Neural cell (in vitro differentiated cells): ENCODE measurements around the gene B4GALNT3. TPM values are rescaled to one million over a fixed set of nuclear protein-coding genes. Genes with fewer than 3 reads are reported as not detected.

Experiments used
- H2AFZ ChIP-seq: fragments of 200-600, 300-800 bp; sonication (generic), shearing (Covaris generic); 2 replicates; pipeline ENCODE4 v1.6.0; 2014; ENCODE audit warnings: low read depth, mild to moderate bottlenecking, antibody characterized with exemption, low read length, moderate library complexity
- H3F3A ChIP-seq: fragments of 200-600 bp; shearing (Covaris generic); 2 replicates; pipeline ENCODE4 v1.6.1; 2016; ENCODE audit warnings: mild to moderate bottlenecking, moderate library complexity, mixed read lengths, antibody characterized with exemption, low read length; ENCODE audit not compliant: insufficient read depth, poor library complexity, severe bottlenecking
- H3K27ac ChIP-seq: fragments of 200-600, 300-800 bp; sonication (generic), shearing (Covaris generic); 2 replicates; pipeline ENCODE4 v1.5.1; 2014; ENCODE audit warnings: mild to moderate bottlenecking, low read length, moderate library complexity
- H3K27me3 ChIP-seq: fragments of 300-800, 200-600 bp; sonication (generic), shearing (Covaris generic); 2 replicates; pipeline ENCODE4 v1.6.0; 2014; ENCODE audit warnings: mild to moderate bottlenecking, low read depth, low read length, moderate library complexity; ENCODE audit not compliant: insufficient read depth
- H3K36me3 ChIP-seq: fragments of 300-800, 200-600 bp; sonication (generic), shearing (Covaris generic); 2 replicates; pipeline ENCODE4 v1.5.1; 2014; ENCODE audit warnings: mild to moderate bottlenecking, antibody characterized with exemption, low read length, moderate library complexity; ENCODE audit not compliant: insufficient read depth
- H3K4me2 ChIP-seq: fragments of 300-800, 200-600 bp; sonication (generic), shearing (Covaris generic); 2 replicates; pipeline ENCODE4 v1.6.0; 2014; ENCODE audit warnings: mild to moderate bottlenecking, low read length
- H3K4me3 ChIP-seq: fragments of 300-800, 200-600 bp; sonication (generic), shearing (Covaris generic); 2 replicates; pipeline ENCODE4 v1.5.1; 2014; ENCODE audit warnings: mild to moderate bottlenecking, low read length, moderate library complexity
- H3K79me2 ChIP-seq: fragments of 200-600 bp; shearing (Covaris generic); replicated peaks from 2 replicates; pipeline ENCODE4 v1.6.0; 2014; ENCODE audit warnings: mild to moderate bottlenecking, low read length, moderate library complexity; ENCODE audit not compliant: insufficient read depth
- H3K9ac ChIP-seq: fragments of 300-800, 200-600 bp; sonication (generic), shearing (Covaris generic); 2 replicates; pipeline ENCODE4 v1.6.1; 2016; ENCODE audit warnings: mild to moderate bottlenecking, low read length, mixed read lengths
- H3K9me2 ChIP-seq: fragments of 200-600 bp; shearing (Covaris generic); 2 replicates; pipeline ENCODE4 v1.6.1; 2016; ENCODE audit warnings: mild to moderate bottlenecking, low read length, mixed read lengths; ENCODE audit not compliant: insufficient read depth
- H3K9me3 ChIP-seq: fragments of 200-600, 300-800 bp; sonication (generic), shearing (Covaris generic); 2 replicates; pipeline ENCODE4 v1.6.1; 2016; ENCODE audit warnings: mild to moderate bottlenecking, mixed run types, low read length, moderate library complexity, mixed read lengths
- H4K20me1 ChIP-seq: fragments of 200-600 bp; shearing (Covaris generic); 2 replicates; pipeline ENCODE4 v1.6.1; 2016; ENCODE audit warnings: mild to moderate bottlenecking, mixed run types; ENCODE audit not compliant: insufficient read depth
- CTCF ChIP-seq: fragments of 450-650 bp; IDR thresholded peaks from 2 replicates; pipeline ENCODE4 v1.5.1; 2014; ENCODE audit warnings: antibody characterized with exemption, mild to moderate bottlenecking, moderate library complexity; ENCODE audit not compliant: poor library complexity, severe bottlenecking
- EP300 ChIP-seq: fragments of 450-650 bp; conservative IDR thresholded peaks from 2 replicates; pipeline ENCODE4 v1.6.1; 2014; ENCODE audit warnings: antibody characterized with exemption, mild to moderate bottlenecking, moderate library complexity; ENCODE audit not compliant: poor library complexity, severe bottlenecking
- EZH2 ChIP-seq: fragments of 200-600, 300-800 bp; shearing (Covaris generic), sonication (generic); IDR thresholded peaks from 2 replicates; pipeline ENCODE4 v1.6.1; 2014; ENCODE audit warnings: antibody characterized with exemption, low read length, borderline replicate concordance, mild to moderate bottlenecking; ENCODE audit not compliant: insufficient read depth, poor library complexity, severe bottlenecking
- MXI1 ChIP-seq: fragments of 450-650 bp; conservative IDR thresholded peaks from 2 replicates; pipeline ENCODE4 v1.6.1; 2014; ENCODE audit warnings: antibody characterized with exemption, mild to moderate bottlenecking; ENCODE audit not compliant: poor library complexity, severe bottlenecking
- POLR2AphosphoS5 ChIP-seq: IDR thresholded peaks from 2 replicates; pipeline ENCODE4 v1.6.1; 2012
- RAD21 ChIP-seq: fragments of 450-650 bp; conservative IDR thresholded peaks from 2 replicates; pipeline ENCODE4 v1.6.1; 2014; ENCODE audit warnings: antibody characterized with exemption, mild to moderate bottlenecking, moderate library complexity
- REST ChIP-seq: IDR thresholded peaks from 2 replicates; pipeline ENCODE4 v1.6.1; 2012; ENCODE audit warnings: borderline replicate concordance
- SMC3 ChIP-seq: fragments of 450-650 bp; conservative IDR thresholded peaks from 2 replicates; pipeline ENCODE4 v1.6.1; 2014; ENCODE audit warnings: antibody characterized with exemption, mild to moderate bottlenecking, moderate library complexity; ENCODE audit not compliant: poor library complexity
- TAF1 ChIP-seq: IDR thresholded peaks from 2 replicates; pipeline ENCODE4 v1.6.1; 2012; ENCODE audit warnings: low read depth
- polyA plus RNA-seq: library from polyadenylated mRNA; depleted of rRNA; stranded (reverse); fragments of >200 nt; gene quantifications from 2 replicates; pipeline ENCODE4 v1.2.3, GENCODE V29; 2014

Gene B4GALNT3
- polyA plus RNA-seq, 1 donor from 2014 or later = 6.7 TPM

GRCh38 chr12:495466-495865 lies 35.7 kb downstream of the B4GALNT3 start:
- Histone ChIP-seq H2AFZ (no peak overlapping the region), H3K9me3 (no peaks in the 10 kb centered on the region), H3K9me2 (no peaks in the 10 kb centered on the region), H3K27ac (no peak overlapping the region), H3F3A (no peaks in the 10 kb centered on the region), H3K4me2 (no peak overlapping the region), H3K9ac (no peak overlapping the region), H3K4me3 (no peak overlapping the region), H3K36me3 (no peaks in the 10 kb centered on the region), H3K79me2 (no peaks in the 10 kb centered on the region), H3K27me3 (no peaks in the 10 kb centered on the region), H4K20me1 (no peaks in the 10 kb centered on the region)
- TF ChIP-seq EP300 = no peak
- TF ChIP-seq MXI1 = no peak
- no peak for TF ChIP-seq CTCF
- no peak for TF ChIP-seq POLR2AphosphoS5
- TF ChIP-seq RAD21 = no peak
- no peak for TF ChIP-seq SMC3
- no peak for TF ChIP-seq TAF1
- TF ChIP-seq REST = no peak
- TF ChIP-seq EZH2 = no peak

GRCh38 chr12:496736-497135 lies 37.0 kb downstream of the B4GALNT3 start:
- TF ChIP-seq MXI1 (no peak), SMC3 (no peak), CTCF (no peak), EZH2 (no peak), POLR2AphosphoS5 (no peak), REST (no peak), TAF1 (no peak), EP300 (no peak), RAD21 (no peak)
- no peak overlapping the region for H3K4me3 ChIP-seq
- H3K27ac ChIP-seq = no peak overlapping the region
- no peak overlapping the region for H3K4me2 ChIP-seq
- no peaks in the 10 kb centered on the region for H3K9me3 ChIP-seq
- H3K9me2 ChIP-seq = no peaks in the 10 kb centered on the region
- no peaks in the 10 kb centered on the region for H3K36me3 ChIP-seq
- H3K79me2 ChIP-seq = no peaks in the 10 kb centered on the region
- H3F3A ChIP-seq = no peaks in the 10 kb centered on the region
- H4K20me1 ChIP-seq = no peaks in the 10 kb centered on the region
- no peaks in the 10 kb centered on the region for H3K27me3 ChIP-seq
- H2AFZ ChIP-seq = no peak overlapping the region
- no peak overlapping the region for H3K9ac ChIP-seq
